Neural progenitor cell (in vitro differentiated cells): ENCODE data around the gene FAM120A. TPM values are rescaled to one million over a fixed set of nuclear protein-coding genes. Genes with fewer than 3 reads are reported as not detected.

Experiments used
- DNase-seq: peaks from one replicate; pipeline ENCODE4 v3.0.0-alpha.2; 2016; ENCODE audit warnings: low spot score
- H2AFZ ChIP-seq: fragments of 200-600 bp; sonication (generic); replicated peaks from 2 replicates; pipeline ENCODE4 v1.6.1; 2016; ENCODE audit warnings: antibody characterized with exemption
- H3F3A ChIP-seq: fragments of 200-600 bp; sonication (generic); 2 replicates; pipeline ENCODE4 v1.6.1; 2016; ENCODE audit warnings: antibody characterized with exemption, low read depth
- H3K27ac ChIP-seq: fragments of 200-600 bp; sonication (generic); 2 replicates; pipeline ENCODE4 v1.5.1; 2016; ENCODE audit warnings: mild to moderate bottlenecking
- H3K27me3 ChIP-seq: fragments of 200-600 bp; sonication (generic); 2 replicates; pipeline ENCODE4 v1.6.1; 2016; ENCODE audit warnings: mild to moderate bottlenecking, moderate library complexity
- H3K36me3 ChIP-seq: fragments of 200-600 bp; sonication (generic); 2 replicates; pipeline ENCODE4 v1.5.1; 2016
- H3K4me1 ChIP-seq: fragments of 200-600 bp; sonication (generic); 2 replicates; pipeline ENCODE4 v1.6.1; 2016; ENCODE audit warnings: mixed run types
- H3K4me2 ChIP-seq: fragments of 200-600 bp; sonication (generic); 2 replicates; pipeline ENCODE4 v1.6.1; 2016
- H3K4me3 ChIP-seq: fragments of 200-600 bp; sonication (generic); 2 replicates; pipeline ENCODE4 v1.5.1; 2016
- H3K79me2 ChIP-seq: fragments of 200-600 bp; sonication (generic); 2 replicates; pipeline ENCODE4 v1.6.1; 2016; ENCODE audit warnings: low read depth
- H3K9ac ChIP-seq: fragments of 200-600 bp; sonication (generic); 2 replicates; pipeline ENCODE4 v1.6.1; 2016
- H3K9me3 ChIP-seq: fragments of 200-600 bp; sonication (generic); 2 replicates; pipeline ENCODE4 v1.5.1; 2016; ENCODE audit warnings: low read depth
- H4K20me1 ChIP-seq: fragments of 200-600 bp; sonication (generic); 2 replicates; pipeline ENCODE4 v1.6.1; 2016; ENCODE audit warnings: low read depth
- H3K27ac Mint-ChIP-seq: 3 replicates; pipeline ENCODE4 v1.8.0; 2021; ENCODE audit warnings: mixed read lengths
- H3K27me3 Mint-ChIP-seq: 2 replicates; pipeline ENCODE4 v1.8.0; 2022; ENCODE audit warnings: low read depth, mild to moderate bottlenecking, inconsistent platforms, moderate library complexity, mixed read lengths; ENCODE audit not compliant: insufficient read depth
- H3K36me3 Mint-ChIP-seq: 3 replicates; pipeline ENCODE4 v1.8.0; 2021; ENCODE audit warnings: mixed read lengths
- H3K4me1 Mint-ChIP-seq: 3 replicates; pipeline ENCODE4 v1.8.0; 2021; ENCODE audit warnings: mixed read lengths
- H3K4me3 Mint-ChIP-seq: 3 replicates; pipeline ENCODE4 v1.8.0; 2021; ENCODE audit warnings: mild to moderate bottlenecking, moderate library complexity, mixed read lengths
- H3K9me3 Mint-ChIP-seq: 3 replicates; pipeline ENCODE4 v1.8.0; 2020; ENCODE audit warnings: mixed read lengths
- EZH2 ChIP-seq: fragments of 200-600 bp; sonication (generic); IDR thresholded peaks from 2 replicates; pipeline ENCODE4 v1.6.1; 2017; ENCODE audit warnings: antibody characterized with exemption, mild to moderate bottlenecking, moderate library complexity
- EZH2phosphoT487 ChIP-seq: fragments of 200-600 bp; sonication (generic); IDR thresholded peaks from 2 replicates; pipeline ENCODE4 v1.6.1; 2017; ENCODE audit warnings: antibody characterized with exemption
- total RNA-seq: library from RNA; depleted of rRNA; stranded (reverse); fragments of >200 nt; gene quantifications from 2 replicates; pipeline ENCODE4 v1.2.3, GENCODE V29; 2015; ENCODE audit warnings: low replicate concordance
- TF ChIP-seq, protein P1 (sequence below): fragments of 200-600 bp; sonication (generic); IDR thresholded peaks from 2 replicates; pipeline ENCODE4 v1.5.1; 2017; ENCODE audit warnings: antibody characterized with exemption, mild to moderate bottlenecking

The FAM120A gene
- total RNA-seq, 1 donor from 2014 or later, result 17.2 TPM

DNA sequence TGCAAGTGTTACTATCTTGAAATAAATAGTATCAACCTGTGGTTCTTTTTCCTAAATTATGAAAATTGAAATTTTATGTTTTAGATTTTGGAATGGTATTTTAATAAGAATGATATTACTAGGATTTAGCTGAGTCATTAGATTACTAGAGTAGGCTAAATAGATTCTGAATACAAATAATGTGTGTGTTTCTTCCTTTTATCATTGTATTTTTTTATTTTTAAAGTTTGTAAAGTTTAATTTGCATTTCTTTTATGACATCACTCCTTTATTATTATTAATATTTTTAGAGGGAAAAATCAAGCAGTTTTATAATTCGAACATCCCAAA lies 9.9 kb downstream of the FAM120A start:
- H2AFZ ChIP-seq, result no peak overlapping the region
- peaks cover 12% of the 10 kb centered on the region for H3K36me3 Mint-ChIP-seq
- peaks cover 23% of the 10 kb centered on the region for H4K20me1 ChIP-seq
- H3K4me1 ChIP-seq, result peaks cover 8% of the 10 kb centered on the region
- H3K4me3 Mint-ChIP-seq, result no peak overlapping the region
- TF ChIP-seq EZH2phosphoT487 (no peak), EZH2 (no peak)
- TF ChIP-seq, protein P1, sequence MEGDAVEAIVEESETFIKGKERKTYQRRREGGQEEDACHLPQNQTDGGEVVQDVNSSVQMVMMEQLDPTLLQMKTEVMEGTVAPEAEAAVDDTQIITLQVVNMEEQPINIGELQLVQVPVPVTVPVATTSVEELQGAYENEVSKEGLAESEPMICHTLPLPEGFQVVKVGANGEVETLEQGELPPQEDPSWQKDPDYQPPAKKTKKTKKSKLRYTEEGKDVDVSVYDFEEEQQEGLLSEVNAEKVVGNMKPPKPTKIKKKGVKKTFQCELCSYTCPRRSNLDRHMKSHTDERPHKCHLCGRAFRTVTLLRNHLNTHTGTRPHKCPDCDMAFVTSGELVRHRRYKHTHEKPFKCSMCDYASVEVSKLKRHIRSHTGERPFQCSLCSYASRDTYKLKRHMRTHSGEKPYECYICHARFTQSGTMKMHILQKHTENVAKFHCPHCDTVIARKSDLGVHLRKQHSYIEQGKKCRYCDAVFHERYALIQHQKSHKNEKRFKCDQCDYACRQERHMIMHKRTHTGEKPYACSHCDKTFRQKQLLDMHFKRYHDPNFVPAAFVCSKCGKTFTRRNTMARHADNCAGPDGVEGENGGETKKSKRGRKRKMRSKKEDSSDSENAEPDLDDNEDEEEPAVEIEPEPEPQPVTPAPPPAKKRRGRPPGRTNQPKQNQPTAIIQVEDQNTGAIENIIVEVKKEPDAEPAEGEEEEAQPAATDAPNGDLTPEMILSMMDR, result no peak
- no peak overlapping the region for H3K4me2 ChIP-seq
- H3K27ac Mint-ChIP-seq, result no peak overlapping the region
- H3K36me3 ChIP-seq, result no peaks in the 10 kb centered on the region
- no peaks in the 10 kb centered on the region for H3K27me3 ChIP-seq
- no peaks in the 10 kb centered on the region for H3K9me3 Mint-ChIP-seq
- no peak overlapping the region for H3K27ac ChIP-seq
- H3K9ac ChIP-seq, result no peak overlapping the region
- peaks cover 100% of the 10 kb centered on the region for H3K79me2 ChIP-seq
- no peak overlapping the region for H3K4me3 ChIP-seq
- H3K4me1 Mint-ChIP-seq, result peaks cover 25% of the 10 kb centered on the region
- H3K27me3 Mint-ChIP-seq, result peaks cover 4% of the 10 kb centered on the region
- DNase-seq, result no peak
- H3F3A ChIP-seq, result no peaks in the 10 kb centered on the region
- no peaks in the 10 kb centered on the region for H3K9me3 ChIP-seq

DNA sequence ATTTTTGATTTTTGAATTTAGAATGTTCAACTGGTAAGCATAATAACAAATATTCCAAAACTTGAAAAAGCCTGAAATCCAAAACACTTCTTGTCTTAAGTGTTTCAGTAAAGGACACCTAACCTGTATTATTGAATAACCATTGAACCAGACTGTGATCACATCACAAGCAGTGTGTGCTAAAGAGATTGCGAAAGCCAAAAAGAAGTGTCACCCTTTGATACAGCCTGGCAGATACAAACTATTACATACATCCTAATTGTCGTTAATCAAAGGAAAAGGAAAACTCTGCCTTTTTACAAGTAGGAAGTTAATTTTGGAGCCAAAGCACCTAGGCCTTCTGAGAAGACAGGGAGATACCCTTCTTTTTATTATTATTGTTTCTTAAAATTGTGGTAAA lies 10.3 kb downstream of the FAM120A start:
- Histone ChIP-seq H3K27ac (no peak overlapping the region), H4K20me1 (peaks cover 26% of the 10 kb centered on the region), H3K4me1 (peaks cover 8% of the 10 kb centered on the region), H3K27me3 (no peaks in the 10 kb centered on the region), H2AFZ (no peak overlapping the region), H3K4me3 (no peak overlapping the region), H3K4me2 (no peak overlapping the region), H3F3A (no peaks in the 10 kb centered on the region), H3K79me2 (peaks cover 100% of the 10 kb centered on the region), H3K9ac (no peak overlapping the region), H3K9me3 (no peaks in the 10 kb centered on the region), H3K36me3 (no peaks in the 10 kb centered on the region)
- Mint-ChIP-seq H3K27ac (no peak overlapping the region), H3K36me3 (peaks cover 12% of the 10 kb centered on the region), H3K4me1 (peaks cover 28% of the 10 kb centered on the region), H3K27me3 (peaks cover 4% of the 10 kb centered on the region), H3K9me3 (no peaks in the 10 kb centered on the region), H3K4me3 (no peak overlapping the region)
- TF ChIP-seq EZH2phosphoT487, result no peak
- no peak for TF ChIP-seq EZH2
- DNase-seq, result no peak

DNA sequence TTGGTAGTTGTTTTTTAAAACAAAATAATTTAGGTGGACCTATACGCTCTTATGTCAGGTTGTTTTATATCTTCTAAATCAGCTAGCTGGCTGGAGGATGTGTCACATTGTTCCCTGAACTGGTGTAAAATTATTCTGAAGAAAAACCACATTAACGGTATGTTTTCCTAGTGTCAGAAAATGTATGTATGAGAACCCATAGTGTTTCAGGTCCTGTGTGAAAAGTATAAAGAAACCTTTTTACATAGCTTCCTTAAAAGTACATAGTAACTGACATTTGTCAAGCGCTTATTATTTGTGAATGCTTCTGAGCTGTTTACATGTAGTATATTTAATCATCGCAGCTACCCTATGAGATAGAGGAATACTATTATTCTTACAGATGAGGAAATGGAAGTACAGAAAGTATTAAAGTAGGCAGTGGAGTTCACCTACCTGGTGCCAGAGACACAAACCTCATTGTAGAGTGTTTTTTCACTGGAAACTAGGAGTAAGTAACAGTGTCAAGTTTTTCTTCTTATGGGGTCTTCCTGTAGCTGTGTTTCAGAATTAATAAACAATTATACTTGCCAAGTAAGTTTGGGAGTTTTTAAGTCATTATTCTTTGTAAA lies 12.3 kb downstream of the FAM120A start:
- peaks cover 4% of the 10 kb centered on the region for H3K27me3 Mint-ChIP-seq

DNA sequence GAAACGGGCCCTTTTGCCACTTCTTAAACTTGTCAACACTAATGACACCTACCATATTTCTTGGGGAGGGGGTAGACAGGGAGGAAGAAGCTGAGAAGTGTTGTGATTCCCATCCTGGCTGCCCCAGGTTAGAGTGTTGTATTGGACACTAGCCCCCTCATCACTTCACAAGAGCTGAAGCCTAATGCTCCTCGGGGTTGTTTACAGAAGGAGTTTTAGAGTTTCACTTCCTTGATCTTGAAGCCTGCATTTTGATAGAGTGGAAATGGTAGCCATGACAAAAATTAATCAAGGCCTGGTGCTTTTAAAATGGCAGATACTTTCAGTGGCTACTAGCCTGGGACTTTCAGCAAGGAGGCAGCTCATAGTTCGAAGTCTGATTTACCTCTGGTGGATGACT lies 12.9 kb downstream of the FAM120A start:
- no peak overlapping the region for H3K4me2 ChIP-seq

More for the DNA sequence above, 12.3 kb downstream of the FAM120A start:
- H3K79me2 ChIP-seq, result peaks cover 100% of the 10 kb centered on the region
- no peak overlapping the region for H2AFZ ChIP-seq
- no peak for TF ChIP-seq EZH2phosphoT487
- TF ChIP-seq, protein P1, result no peak
- Mint-ChIP-seq H3K4me3 (no peak overlapping the region), H3K27ac (no peak overlapping the region), H3K9me3 (no peaks in the 10 kb centered on the region), H3K36me3 (peaks cover 6% of the 10 kb centered on the region), H3K4me1 (peaks cover 43% of the 10 kb centered on the region)
- no peak overlapping the region for H3K4me3 ChIP-seq
- H3K4me1 ChIP-seq, result peaks cover 12% of the 10 kb centered on the region
- no peak overlapping the region for H3K9ac ChIP-seq
- H3K9me3 ChIP-seq, result no peaks in the 10 kb centered on the region
- H3F3A ChIP-seq, result peaks cover 5% of the 10 kb centered on the region
- no peak for DNase-seq
- no peak overlapping the region for H3K27ac ChIP-seq
- H3K27me3 ChIP-seq, result no peaks in the 10 kb centered on the region
- no peaks in the 10 kb centered on the region for H3K36me3 ChIP-seq
- H4K20me1 ChIP-seq, result peaks cover 41% of the 10 kb centered on the region
- H3K4me2 ChIP-seq, result no peak overlapping the region

More for the DNA sequence above, 12.9 kb downstream of the FAM120A start:
- H2AFZ ChIP-seq, result no peak overlapping the region
- DNase-seq, result no peak
- H3K4me1 Mint-ChIP-seq, result peaks cover 46% of the 10 kb centered on the region
- H3K4me1 ChIP-seq, result peaks cover 18% of the 10 kb centered on the region
- no peaks in the 10 kb centered on the region for H3K9me3 Mint-ChIP-seq
- peaks cover 4% of the 10 kb centered on the region for H3K36me3 Mint-ChIP-seq
- H3K9me3 ChIP-seq, result no peaks in the 10 kb centered on the region
- no peak overlapping the region for H3K27ac ChIP-seq
- H3K27me3 ChIP-seq, result no peaks in the 10 kb centered on the region
- H4K20me1 ChIP-seq, result peaks cover 47% of the 10 kb centered on the region
- no peak overlapping the region for H3K4me3 Mint-ChIP-seq
- no peaks in the 10 kb centered on the region for H3K36me3 ChIP-seq
- no peak overlapping the region for H3K9ac ChIP-seq
- peaks cover 100% of the 10 kb centered on the region for H3K79me2 ChIP-seq
- peaks cover 6% of the 10 kb centered on the region for H3K27me3 Mint-ChIP-seq
- no peak overlapping the region for H3K4me3 ChIP-seq
- no peak overlapping the region for H3K27ac Mint-ChIP-seq
- H3F3A ChIP-seq, result peaks cover 8% of the 10 kb centered on the region
- TF ChIP-seq EZH2 (no peak), EZH2phosphoT487 (no peak)
- TF ChIP-seq, protein P1, result no peak
